ENCODE measurements around the gene AFP. TPM values are rescaled to one million over a fixed set of nuclear protein-coding genes. Genes with fewer than 3 reads are reported as not detected.

The AFP gene
- total and polyA plus RNA-seq, 10 of the 15 experiments (the other 5 are each of a cell fraction or from before 2014, with no cell fraction given): 0.72 TPM; not detected in 9

- H3K9ac ChIP-seq (ENCODE audit: control insufficient read depth, insufficient read depth, low read length): no peak overlapping the region
- H3K27me3 ChIP-seq (replicated peaks in 1 of 2; ENCODE audit: control insufficient read depth in 2 of 2, insufficient read depth in 2 of 2, low read length in 1 of 2): no peaks in the 10 kb centered on the region
- ATAC-seq: no peak
- no peak for DNase-seq (ENCODE audit: low read depth, low spot score)
- no peak overlapping the region for H3K4me3 ChIP-seq
- H3K27ac ChIP-seq (ENCODE audit: control insufficient read depth, insufficient read depth): no peak overlapping the region
- no peaks in the 10 kb centered on the region for H4K20me1 ChIP-seq (ENCODE audit: control insufficient read depth, insufficient read depth)
- H3K79me2 ChIP-seq (ENCODE audit: control insufficient read depth, insufficient read depth, low read length): no peaks in the 10 kb centered on the region
- BruUV-seq (replicated peaks): no TSS peak
- FAIRE-seq: no peak
- WGBS (ENCODE audit: insufficient coverage, insufficient replicate concordance, low lambda C conversion rate, missing lambda C conversion rate): 0% methylated on average over 1 of the region's 1 CpG
- no peaks in the 10 kb centered on the region for H3K4me1 ChIP-seq (ENCODE audit: control insufficient read depth, insufficient read depth, low read length)
- RAD21 ChIA-PET (ENCODE audit: unreplicated experiment): no interaction called here
- H3K4me2 ChIP-seq (ENCODE audit: control insufficient read depth, insufficient read depth): no peak overlapping the region
- POLR2A ChIA-PET: no interaction called here
- CTCF ChIA-PET: interaction anchor here (1.0 kb wide), 1 partner anchor 33 kb away, joined by 4 read pairs; no protein-coding TSS in a partner anchor
- intact Hi-C loops (cut with micrococcal nuclease; ENCODE audit: unreplicated experiment) (no loop called here), in situ Hi-C loops (cut with MboI) (no loop called here)
- H2AFZ ChIP-seq (ENCODE audit: control insufficient read depth, low read depth, low read length): no peak overlapping the region
- H3K36me3 ChIP-seq (ENCODE audit: control insufficient read depth in 2 of 2, insufficient read depth in 2 of 2, low read length in 1 of 2): no peaks in the 10 kb centered on the region
- no peaks in the 10 kb centered on the region; the same call in 2 of the 3 replicates for H3K9me3 ChIP-seq (replicated peaks; ENCODE audit: control insufficient read depth, insufficient read depth, low read length)
- no peak for TF ChIP-seq IRF4 (IDR thresholded peaks at IDR 0.05; ENCODE audit: low read depth, low read length)
- no peak for TF ChIP-seq MEF2B (IDR thresholded peaks at IDR 0.05; ENCODE audit: partially characterized antibody, poor library complexity, severe bottlenecking)
- TF ChIP-seq, protein P1, sequence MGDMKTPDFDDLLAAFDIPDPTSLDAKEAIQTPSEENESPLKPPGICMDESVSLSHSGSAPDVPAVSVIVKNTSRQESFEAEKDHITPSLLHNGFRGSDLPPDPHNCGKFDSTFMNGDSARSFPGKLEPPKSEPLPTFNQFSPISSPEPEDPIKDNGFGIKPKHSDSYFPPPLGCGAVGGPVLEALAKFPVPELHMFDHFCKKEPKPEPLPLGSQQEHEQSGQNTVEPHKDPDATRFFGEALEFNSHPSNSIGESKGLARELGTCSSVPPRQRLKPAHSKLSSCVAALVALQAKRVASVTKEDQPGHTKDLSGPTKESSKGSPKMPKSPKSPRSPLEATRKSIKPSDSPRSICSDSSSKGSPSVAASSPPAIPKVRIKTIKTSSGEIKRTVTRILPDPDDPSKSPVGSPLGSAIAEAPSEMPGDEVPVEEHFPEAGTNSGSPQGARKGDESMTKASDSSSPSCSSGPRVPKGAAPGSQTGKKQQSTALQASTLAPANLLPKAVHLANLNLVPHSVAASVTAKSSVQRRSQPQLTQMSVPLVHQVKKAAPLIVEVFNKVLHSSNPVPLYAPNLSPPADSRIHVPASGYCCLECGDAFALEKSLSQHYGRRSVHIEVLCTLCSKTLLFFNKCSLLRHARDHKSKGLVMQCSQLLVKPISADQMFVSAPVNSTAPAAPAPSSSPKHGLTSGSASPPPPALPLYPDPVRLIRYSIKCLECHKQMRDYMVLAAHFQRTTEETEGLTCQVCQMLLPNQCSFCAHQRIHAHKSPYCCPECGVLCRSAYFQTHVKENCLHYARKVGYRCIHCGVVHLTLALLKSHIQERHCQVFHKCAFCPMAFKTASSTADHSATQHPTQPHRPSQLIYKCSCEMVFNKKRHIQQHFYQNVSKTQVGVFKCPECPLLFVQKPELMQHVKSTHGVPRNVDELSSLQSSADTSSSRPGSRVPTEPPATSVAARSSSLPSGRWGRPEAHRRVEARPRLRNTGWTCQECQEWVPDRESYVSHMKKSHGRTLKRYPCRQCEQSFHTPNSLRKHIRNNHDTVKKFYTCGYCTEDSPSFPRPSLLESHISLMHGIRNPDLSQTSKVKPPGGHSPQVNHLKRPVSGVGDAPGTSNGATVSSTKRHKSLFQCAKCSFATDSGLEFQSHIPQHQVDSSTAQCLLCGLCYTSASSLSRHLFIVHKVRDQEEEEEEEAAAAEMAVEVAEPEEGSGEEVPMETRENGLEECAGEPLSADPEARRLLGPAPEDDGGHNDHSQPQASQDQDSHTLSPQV (IDR thresholded peaks at IDR 0.05): no peak
- TF ChIP-seq NRF1 (conservative IDR thresholded peaks at IDR 0.05; ENCODE audit: low read depth, low read length): no peak
- no peak for TF ChIP-seq POLR2A (IDR thresholded peaks at IDR 0.05; ENCODE audit: low read depth, low read length)
- no peak for TF ChIP-seq PAX5 (IDR thresholded peaks at IDR 0.05; ENCODE audit: borderline replicate concordance, low read depth, low read length)
- no peak for TF ChIP-seq CEBPB (IDR thresholded peaks at IDR 0.05; ENCODE audit: borderline replicate concordance in 1 of 2, low read depth in 2 of 2, low read length in 2 of 2)
- SMC1A ChIA-PET (ENCODE audit: uncharacterized antibody, unreplicated experiment): interaction anchor here (1.0 kb wide), 1 partner anchor 12 kb away, joined by 4 read pairs; no protein-coding TSS in a partner anchor
These were observed 43.3 kb downstream of the AFP start for GRCh38 chr4:73479323-73479722.
